OCI-LY3 (cell line): ENCODE measurements around the gene MXD4.

Source experiments
- EZH2phosphoT487 ChIP-seq: fragments of 200-600 bp; shearing (Covaris generic); IDR thresholded peaks from 2 replicates; pipeline ENCODE4 v1.6.1; 2018; ENCODE audit warnings: antibody characterized with exemption, mixed run types, low read depth
- TF ChIP-seq, protein P1 (sequence below): fragments of 200-600, 300-600 bp; sonication (generic); IDR thresholded peaks from 2 replicates; pipeline ENCODE4 v1.5.1; 2014; ENCODE audit warnings: antibody characterized with exemption, low read length, low read depth

DNA sequence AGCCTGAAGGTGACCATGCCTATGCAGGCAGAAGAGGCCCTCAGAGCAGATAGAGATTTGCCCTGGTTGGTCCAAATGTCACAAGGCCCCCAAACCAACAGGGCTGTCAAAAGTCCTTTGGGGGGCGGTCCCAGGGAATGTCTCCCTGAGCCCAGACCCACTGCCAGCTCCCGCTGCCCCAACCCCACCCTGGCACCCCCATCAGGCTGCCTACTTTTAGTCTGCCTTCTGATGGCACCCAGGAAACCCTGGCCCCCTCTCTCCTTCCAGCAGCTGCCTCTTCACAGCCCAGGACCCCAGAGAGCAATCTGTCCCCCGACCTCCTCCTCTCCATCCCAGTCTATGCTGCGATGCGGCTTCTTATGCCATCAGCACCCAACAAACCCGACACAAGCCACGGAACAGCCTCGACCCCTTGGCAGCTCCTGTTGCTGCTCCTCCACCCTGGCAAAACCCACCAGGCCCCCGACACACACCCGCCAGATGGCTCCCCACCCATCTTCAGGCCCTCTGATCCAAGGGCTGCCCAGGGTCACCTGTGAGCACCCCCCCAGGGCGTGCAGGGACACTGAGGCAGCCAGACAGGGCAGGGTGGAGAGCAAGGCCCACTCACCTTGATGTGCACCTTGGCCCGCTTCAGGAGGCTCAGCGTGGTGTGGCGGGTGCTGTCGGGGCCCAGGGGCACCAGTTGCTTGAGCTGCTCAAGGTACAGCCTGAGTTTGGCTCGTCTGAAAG, 9.9 kb downstream of the MXD4 start:
- TF ChIP-seq, protein P1, sequence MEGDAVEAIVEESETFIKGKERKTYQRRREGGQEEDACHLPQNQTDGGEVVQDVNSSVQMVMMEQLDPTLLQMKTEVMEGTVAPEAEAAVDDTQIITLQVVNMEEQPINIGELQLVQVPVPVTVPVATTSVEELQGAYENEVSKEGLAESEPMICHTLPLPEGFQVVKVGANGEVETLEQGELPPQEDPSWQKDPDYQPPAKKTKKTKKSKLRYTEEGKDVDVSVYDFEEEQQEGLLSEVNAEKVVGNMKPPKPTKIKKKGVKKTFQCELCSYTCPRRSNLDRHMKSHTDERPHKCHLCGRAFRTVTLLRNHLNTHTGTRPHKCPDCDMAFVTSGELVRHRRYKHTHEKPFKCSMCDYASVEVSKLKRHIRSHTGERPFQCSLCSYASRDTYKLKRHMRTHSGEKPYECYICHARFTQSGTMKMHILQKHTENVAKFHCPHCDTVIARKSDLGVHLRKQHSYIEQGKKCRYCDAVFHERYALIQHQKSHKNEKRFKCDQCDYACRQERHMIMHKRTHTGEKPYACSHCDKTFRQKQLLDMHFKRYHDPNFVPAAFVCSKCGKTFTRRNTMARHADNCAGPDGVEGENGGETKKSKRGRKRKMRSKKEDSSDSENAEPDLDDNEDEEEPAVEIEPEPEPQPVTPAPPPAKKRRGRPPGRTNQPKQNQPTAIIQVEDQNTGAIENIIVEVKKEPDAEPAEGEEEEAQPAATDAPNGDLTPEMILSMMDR = no peak
- TF ChIP-seq EZH2phosphoT487 = no peak
